ENCODE data around the gene UGT1A4.
"Not testable (repeated sequence)": the region's sequence is repeated elsewhere in the genome, so short reads cannot be mapped to it uniquely, and the experiment has no call there.

UGT1A4 gene

DNA sequence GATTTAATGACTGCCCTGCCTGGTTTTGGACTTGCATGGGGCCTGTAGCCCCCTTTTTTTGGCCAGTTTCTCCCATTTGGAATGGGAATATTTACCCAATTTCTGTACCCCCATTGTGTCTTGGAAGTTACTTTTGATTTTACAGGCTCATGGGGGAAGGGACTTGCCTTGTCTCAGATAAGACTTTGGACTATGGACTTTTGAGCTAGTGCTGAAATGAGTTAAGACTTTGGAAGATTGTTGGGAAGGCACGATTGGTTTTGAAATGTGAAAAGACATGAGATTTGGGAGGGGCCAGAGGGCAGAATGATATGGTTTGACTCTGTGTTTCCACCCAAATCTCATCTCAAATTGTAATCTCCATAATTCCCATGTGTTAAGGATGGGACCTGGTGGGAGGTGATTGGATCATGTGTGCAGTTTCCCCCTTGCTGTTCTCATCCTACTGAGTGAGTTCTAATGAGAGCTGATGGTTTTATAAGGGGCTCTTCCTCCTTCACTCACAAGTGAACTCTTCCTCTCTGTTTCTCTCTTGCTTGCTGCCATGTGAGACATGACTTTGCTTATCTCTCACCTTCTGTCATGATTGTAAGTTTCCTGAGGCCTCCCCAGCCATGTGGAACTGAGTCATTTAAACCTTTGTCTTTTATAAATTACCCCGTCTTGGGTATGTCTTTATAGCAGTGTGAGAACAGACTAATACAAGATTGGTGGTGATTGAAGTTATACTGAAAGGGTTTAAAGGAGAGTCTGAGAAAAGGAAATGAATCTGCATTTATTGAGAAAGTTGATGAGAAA is 32.9 kb downstream of the UGT1A4 start:
- not testable (repeated sequence) for DNase-seq

DNA sequence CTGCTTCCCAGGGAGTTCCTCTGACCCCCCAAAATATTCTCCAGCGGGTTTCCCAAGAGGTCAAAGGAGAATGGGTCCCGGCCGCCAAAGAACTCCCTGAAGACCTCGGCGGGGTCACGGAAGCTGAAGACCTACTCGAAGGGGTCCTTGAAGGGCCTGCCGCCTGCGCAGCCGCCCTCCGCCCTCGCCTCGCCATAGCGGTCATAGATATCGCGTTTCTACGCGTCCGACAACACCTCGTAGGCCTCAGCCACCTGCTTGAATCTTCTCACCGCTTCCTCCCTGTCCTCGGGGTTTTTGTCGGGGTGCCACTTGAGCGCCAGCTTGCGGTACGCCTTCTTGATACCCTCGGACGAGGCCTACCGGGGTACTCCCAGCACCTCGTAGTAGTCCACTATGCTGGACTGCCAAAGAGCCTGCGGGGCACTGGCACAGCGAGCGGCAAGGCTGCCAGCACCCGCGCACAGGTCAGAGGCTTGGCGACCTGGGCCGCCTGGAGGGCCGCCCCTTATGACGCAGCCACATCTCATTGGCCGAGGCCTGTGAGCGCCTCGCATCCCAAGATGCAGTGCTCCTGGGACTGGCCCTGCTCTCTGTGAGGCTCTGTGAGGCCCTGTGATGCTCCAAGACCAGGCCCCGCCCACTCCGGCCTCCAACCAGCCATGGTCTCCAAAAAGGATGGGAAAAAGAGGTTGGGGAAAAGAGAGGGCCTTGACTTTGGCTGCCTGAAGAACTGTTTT is 36.5 kb downstream of the UGT1A4 start:
- no peak for DNase-seq

- no peak for DNase-seq
These were observed 38.0 kb downstream of the UGT1A4 start for GRCh38 chr2:233756429-233757081.

DNA sequence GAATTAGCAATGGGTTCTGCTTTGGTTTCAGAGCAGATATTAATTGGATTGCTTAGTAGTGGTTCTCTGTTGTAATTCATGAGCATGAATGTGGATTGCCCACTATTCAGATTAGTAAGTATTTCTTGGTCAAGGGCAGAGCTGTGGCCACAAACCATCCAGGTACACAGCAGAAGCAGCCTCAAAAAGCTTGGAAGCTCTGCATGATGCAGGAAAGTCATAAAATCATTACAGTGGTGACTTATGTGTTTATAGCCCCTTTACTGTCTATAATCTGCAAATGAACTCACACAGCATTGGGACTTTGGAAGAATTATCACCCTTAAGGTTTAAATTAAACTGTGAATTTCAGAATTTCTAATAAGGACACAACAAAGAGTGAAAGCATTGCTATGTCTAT is 39.6 kb downstream of the UGT1A4 start:
- no peak for DNase-seq

DNA sequence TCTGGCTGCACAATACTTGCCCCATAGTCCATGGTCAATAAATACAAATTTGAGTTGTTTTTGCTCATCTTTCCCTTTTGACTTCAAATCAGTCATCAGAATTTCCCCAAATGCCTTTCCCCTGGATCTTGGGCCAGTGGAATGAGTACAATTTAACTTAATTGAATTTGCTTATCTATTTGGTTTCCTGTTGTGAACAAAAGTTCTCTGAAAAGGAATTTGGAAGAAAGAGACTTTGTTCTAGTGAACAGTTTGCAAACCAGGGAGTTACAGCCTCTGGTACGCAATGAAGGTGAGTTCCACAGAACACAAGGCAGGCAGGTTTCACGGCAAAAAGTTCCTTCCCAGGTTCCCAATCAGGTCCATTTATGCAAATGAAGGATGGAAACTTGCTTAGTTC is 40.3 kb downstream of the UGT1A4 start:
- DNase-seq, result no peak

- no peak for DNase-seq
These were observed 41.5 kb downstream of the UGT1A4 start, which contains the start of gene UGT1A1 for GRCh38 chr2:233760043-233760442. Gene UGT1A1 (plus strand): TSS chr2:233760270. CDS start chr2:233760288, 18 bp downstream.

DNA sequence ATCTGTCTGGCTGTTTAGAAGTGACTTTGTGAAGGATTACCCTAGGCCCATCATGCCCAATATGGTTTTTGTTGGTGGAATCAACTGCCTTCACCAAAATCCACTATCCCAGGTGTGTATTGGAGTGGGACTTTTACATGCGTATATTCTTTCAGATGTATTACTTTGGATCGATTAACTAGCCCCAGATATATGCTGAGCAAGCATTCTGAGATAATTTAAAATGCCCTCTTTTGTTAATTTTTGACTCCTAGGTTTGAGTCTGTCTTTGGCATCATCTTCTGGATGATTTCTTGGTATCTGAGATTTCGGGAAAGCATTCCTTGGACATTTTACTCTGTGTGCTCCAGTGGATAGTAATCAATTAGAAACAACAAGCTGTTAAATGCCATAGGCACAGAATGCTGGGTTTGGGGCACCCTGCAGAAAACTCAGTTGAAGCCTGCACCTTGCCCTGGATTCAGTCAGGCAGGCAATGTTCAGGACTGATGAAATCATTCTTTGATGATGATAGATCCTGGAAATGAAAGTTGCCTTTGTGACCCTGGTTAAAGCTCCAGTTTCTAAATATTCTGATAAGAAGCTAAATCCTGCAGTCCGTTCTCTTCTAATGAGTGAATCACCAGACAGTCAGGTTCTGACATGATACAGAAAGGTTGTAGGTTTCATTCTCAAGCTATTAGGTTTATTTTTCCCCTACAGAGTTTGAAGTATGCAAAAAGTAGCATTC is 42.7 kb downstream of the UGT1A4 start:
- no peak for DNase-seq

- no peak for DNase-seq
These were observed 45.7 kb downstream of the UGT1A4 start for GRCh38 chr2:233764264-233764663.

DNA sequence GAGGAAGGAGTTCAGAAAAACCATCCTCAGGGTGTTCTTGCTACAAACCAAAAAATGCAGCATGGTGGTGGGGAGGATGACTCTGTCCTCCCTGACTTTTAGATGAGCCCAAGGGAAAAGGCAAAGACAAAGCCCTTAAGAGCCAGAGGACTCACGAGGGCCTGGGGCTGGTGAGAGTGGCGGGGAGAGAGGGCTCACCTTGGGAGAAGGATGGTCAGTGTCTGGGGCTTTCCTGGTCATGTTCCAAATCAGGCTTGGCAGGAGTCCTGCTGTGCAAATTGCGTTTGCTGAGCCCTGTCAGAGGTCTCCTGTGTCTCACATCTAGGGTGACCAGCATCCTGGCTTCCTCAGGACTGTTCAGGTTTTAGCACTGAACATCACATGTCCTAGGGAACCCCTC is 46.2 kb downstream of the UGT1A4 start:
- no peak for DNase-seq

- DNase-seq, result no peak
These were observed 47.9 kb downstream of the UGT1A4 start for GRCh38 chr2:233766416-233766815.

DNA sequence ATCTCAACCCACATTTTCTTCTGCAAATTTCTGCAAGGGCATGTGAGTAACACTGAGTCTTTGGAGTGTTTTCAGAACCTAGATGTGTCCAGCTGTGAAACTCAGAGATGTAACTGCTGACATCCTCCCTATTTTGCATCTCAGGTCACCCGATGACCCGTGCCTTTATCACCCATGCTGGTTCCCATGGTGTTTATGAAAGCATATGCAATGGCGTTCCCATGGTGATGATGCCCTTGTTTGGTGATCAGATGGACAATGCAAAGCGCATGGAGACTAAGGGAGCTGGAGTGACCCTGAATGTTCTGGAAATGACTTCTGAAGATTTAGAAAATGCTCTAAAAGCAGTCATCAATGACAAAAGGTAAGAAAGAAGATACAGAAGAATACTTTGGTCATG is 49.5 kb downstream of the UGT1A4 start:
- DNase-seq, result no peak

DNA sequence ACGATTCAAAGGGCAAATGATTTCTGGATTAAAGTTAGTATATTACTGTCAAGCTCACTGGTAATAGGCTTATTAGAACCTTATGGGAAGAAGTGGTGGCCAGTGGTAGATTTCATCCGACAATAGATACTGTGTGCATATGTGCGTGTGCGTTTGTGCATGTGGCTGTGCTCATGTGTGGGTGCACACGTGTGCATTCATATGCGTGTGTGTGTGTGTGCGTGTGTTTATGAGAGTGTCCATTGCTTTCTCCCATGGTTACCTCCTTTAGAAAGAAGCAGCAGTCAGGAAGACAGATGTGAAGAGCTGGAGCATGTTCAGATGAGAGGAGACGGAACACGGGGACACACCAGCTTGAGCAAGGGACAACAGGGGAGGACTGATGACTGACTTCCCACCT is 50.7 kb downstream of the UGT1A4 start:
- no peak for DNase-seq

DNA sequence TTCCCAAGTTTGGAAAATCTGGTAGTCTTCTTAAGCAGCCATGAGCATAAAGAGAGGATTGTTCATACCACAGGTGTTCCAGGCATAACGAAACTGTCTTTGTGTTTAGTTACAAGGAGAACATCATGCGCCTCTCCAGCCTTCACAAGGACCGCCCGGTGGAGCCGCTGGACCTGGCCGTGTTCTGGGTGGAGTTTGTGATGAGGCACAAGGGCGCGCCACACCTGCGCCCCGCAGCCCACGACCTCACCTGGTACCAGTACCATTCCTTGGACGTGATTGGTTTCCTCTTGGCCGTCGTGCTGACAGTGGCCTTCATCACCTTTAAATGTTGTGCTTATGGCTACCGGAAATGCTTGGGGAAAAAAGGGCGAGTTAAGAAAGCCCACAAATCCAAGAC is 53.6 kb downstream of the UGT1A4 start:
- no peak for DNase-seq

GRCh38 chr2:233772583-233772982 is 54.0 kb downstream of the UGT1A4 start:
- DNase-seq, result no peak

DNA sequence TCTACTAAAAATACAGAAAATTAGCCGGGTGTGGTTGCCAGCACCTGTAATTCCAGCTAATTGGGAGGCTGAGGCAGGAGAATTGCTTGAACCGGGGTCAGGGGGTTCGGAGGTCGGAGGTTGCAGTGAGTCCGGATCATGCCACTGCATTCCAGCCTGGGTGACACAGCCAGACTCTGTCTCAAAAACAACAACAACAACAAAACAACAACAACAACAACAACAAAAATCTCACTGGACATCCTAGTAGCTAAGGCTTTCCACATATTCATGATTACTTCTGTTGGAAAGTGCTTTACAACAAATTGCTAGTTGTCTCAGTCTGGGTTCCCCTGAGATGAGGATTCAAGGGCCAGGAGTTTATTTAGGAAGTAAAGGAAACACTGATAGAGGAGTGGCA is 55.3 kb downstream of the UGT1A4 start:
- no peak for DNase-seq

DNA sequence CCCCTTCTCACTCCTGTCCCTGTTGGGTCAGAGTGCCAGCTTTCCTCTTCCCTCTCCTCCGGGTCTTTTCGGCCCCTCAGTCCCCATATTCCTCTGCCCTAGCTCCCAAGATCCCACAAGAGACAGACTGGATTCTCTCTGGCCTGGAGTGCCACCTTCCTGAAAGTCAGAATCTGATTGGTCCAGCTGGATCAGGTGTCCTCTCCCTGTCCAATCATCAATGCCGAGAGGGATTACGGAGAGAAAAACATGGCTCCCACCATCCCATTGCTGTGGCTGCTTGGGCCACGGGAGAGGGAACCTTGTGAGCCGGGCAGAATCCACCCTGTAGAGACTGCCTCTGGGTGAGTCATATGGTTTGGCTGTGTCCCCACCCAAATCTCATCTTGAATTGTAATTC is 56.9 kb downstream of the UGT1A4 start:
- no peak for DNase-seq

- DNase-seq, result no peak
These were observed 59.5 kb downstream of the UGT1A4 start, which contains the start of gene MROH2A for GRCh38 chr2:233778030-233778429. Gene MROH2A (plus strand): TSS chr2:233778330. CDS start chr2:233779359, 1,029 bp downstream.

GRCh38 chr2:233779722-233780121 is 61.2 kb downstream of the UGT1A4 start:
- DNase-seq, result no peak

DNA sequence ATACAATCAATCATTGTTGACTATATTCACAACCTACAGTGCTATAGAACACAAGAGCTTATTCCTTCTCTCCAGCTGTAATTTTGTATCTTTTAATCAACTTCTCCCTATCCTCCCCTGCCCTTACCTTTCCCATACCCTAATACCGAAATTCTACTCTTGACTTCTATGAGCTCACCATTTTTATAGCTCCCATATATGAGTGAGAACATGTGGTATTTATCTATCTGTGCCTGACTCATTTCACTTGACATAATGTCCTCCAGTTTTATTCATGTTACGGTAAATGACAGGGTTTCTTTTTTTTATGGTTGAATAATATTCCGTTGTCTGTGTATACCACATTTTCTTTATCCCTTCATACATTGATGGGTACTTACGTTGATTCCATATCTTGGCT is 62.2 kb downstream of the UGT1A4 start:
- no peak for DNase-seq

DNA sequence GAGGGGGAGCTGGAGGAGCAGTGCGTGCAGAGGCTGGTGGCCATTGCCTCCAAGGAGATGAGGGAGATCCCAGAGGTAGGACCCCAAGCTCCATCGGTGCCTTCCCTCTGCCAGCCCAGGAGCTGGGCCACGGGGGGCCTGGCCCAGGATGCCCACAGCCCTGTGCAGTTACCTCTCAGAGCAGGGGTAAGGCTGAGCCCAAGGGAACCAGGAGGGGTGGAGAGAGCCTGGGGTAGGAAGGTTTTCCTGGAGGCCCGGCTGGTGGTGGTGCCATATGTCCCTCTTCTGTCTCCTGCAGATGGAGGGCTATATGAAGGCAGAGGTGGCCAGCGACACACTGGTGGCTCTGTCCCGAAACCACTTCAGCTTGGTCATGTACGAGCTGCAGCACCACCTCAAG is 71.0 kb downstream of the UGT1A4 start:
- DNase-seq, result no peak

DNA sequence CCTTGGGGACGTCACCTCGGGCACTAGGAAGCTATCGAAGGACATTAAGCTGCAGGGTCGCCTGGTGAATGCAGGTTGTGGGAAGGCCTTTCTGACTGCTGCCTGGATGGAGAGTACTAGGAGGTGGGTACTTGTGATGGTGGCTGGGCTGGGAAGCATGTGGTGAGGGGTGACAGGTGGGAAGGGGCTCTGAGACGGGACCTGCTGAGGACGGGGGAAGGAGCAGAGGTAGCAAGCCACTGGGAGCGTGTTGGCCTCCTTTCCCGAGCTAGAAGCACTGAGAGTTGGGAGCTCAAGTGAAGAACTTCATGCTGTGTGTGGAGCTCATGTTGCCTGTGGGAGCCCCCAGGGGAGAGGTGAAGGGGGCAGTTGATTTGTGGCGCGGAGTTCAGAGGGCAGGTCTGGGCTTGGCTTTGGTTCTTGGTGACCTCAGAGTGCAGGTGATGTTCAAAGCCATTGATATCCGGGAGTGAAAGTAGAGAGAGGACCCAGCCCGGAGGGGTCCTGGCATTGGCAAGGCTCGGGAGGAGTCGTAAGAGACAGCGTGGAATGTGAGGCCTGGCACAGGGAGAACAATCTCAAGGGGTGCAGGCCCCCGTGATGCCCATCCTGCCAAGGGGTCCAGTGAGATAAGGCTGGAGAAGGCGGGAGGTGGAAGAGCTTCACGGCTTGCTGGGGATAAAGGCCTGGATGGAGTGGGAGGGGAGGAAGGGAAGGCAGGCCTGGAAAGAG is 72.8 kb downstream of the UGT1A4 start:
- DNase-seq, result no peak

GRCh38 chr2:233791883-233792329 is 73.4 kb downstream of the UGT1A4 start:
- no peak for DNase-seq

Measured in NCI-H187 treated with DMSO at 0.1 percent for 48 hours (cell line).